T-helper 1 cell treated with Interleukin-12 subunit alpha and Interleukin-12 subunit beta and Interleukin-4 antibody, amounts not matched to agents 30 ng/mL and 1 ng/mL, for 36 hours (primary cell): ENCODE results near the gene CYP4F3. TPM values are rescaled to one million over a fixed set of nuclear protein-coding genes. Genes with fewer than 3 reads are reported as not detected.

ENCODE experiments used
- total RNA-seq: library from RNA; stranded (reverse); gene quantifications from 2 replicates; pipeline ENCODE4 v1.2.3, GENCODE V29; 2022

Gene CYP4F3
- total RNA-seq, 1 donor from 2014 or later, result not detected

Other genes starting within 250 kb of the CYP4F3 start
- 84.4 and 91.4 TPM in 2 replicates for gene AKAP8L, start 221.9 kb upstream of the CYP4F3 start, total RNA-seq
- gene WIZ, start 190.9 kb upstream of the CYP4F3 start, total RNA-seq, result 40.7 and 44.8 TPM in 2 replicates
- gene RASAL3, start 176.4 kb upstream of the CYP4F3 start, total RNA-seq, result 220 and 228 TPM in 2 replicates
- gene PGLYRP2, start 161.4 kb upstream of the CYP4F3 start, total RNA-seq, result 0.25 and 0.34 TPM in 2 replicates
- gene CYP4F22, start 132.4 kb upstream of the CYP4F3 start, total RNA-seq, result 0.41 and 0.49 TPM in 2 replicates
- not detected in 2 replicates for gene CYP4F8, start 25.7 kb upstream of the CYP4F3 start, total RNA-seq
- gene CYP4F12, start 32.2 kb downstream of the CYP4F3 start, total RNA-seq, result not detected in 2 replicates
- not detected in 2 replicates for gene OR10H2, start 87.1 kb downstream of the CYP4F3 start, total RNA-seq
- not detected in 2 replicates for gene OR10H3, start 97.1 kb downstream of the CYP4F3 start, total RNA-seq
- gene OR10H5, start 146.8 kb downstream of the CYP4F3 start, total RNA-seq, result not detected in 2 replicates
- 0.05 TPM in 1 of 2 replicates, not detected in the other for gene OR10H1, start 174.8 kb downstream of the CYP4F3 start, total RNA-seq